Measurements from ENCODE around the gene RHOU. TPM values are rescaled to one million over a fixed set of nuclear protein-coding genes. Genes with fewer than 3 reads are reported as not detected.

The RHOU gene
- total and polyA plus RNA-seq, 2 experiments from 2014 or later = 0.95 to 4.4 TPM

GRCh38 chr1:228689255-228689654 is 46.0 kb upstream of the RHOU start:
- peaks cover 3% of the 10 kb centered on the region for H3K27me3 Mint-ChIP-seq (ENCODE audit: insufficient read depth, low read depth, poor library complexity)
- no peaks in the 10 kb centered on the region; the same call in 2 of the 3 replicates for H3K4me1 Mint-ChIP-seq
- H3K9me3 Mint-ChIP-seq = no peaks in the 10 kb centered on the region
- H3K27ac ChIP-seq (ENCODE audit: low read depth) = no peak overlapping the region
- no peaks in the 10 kb centered on the region for H3K27me3 ChIP-seq (ENCODE audit: insufficient read depth)
- no peaks in the 10 kb centered on the region for H3K4me1 ChIP-seq (ENCODE audit: insufficient read depth)
- H3K9me2 ChIP-seq (ENCODE audit: insufficient read depth) = no peaks in the 10 kb centered on the region
- no peak overlapping the region for H3K27ac Mint-ChIP-seq
- no peaks in the 10 kb centered on the region for H3K79me2 ChIP-seq (replicated peaks; ENCODE audit: insufficient read depth)
- H3F3A ChIP-seq (replicated peaks; ENCODE audit: low read depth) = no peaks in the 10 kb centered on the region
- H2AFZ ChIP-seq = no peak overlapping the region
- H3K36me3 Mint-ChIP-seq (ENCODE audit: low read depth) = no peaks in the 10 kb centered on the region
- no peak overlapping the region for H3K4me2 ChIP-seq
- no peak for DNase-seq (ENCODE audit: low spot score)
- no peak overlapping the region for H3K4me3 ChIP-seq
- H3K4me3 Mint-ChIP-seq = no peak overlapping the region
- no peak for ATAC-seq
- TF ChIP-seq ZNF462 (CRISPR knock-in tag; IDR thresholded peaks at IDR 0.05) (no peak), EZH2 (IDR thresholded peaks at IDR 0.05; ENCODE audit: low read depth, unreplicated experiment) (no peak), CTCF (conservative IDR thresholded peaks at IDR 0.05; ENCODE audit: low read depth in 2 of 2) (no peak), EZH2phosphoT487 (IDR thresholded peaks at IDR 0.05; ENCODE audit: unreplicated experiment) (no peak), NANOG (IDR thresholded peaks at IDR 0.05; ENCODE audit: borderline replicate concordance) (no peak), ZNF331 (CRISPR knock-in tag; IDR thresholded peaks at IDR 0.05; ENCODE audit: low read depth) (no peak), ZNF114 (CRISPR knock-in tag; IDR thresholded peaks at IDR 0.05) (no peak), STAT1 (IDR thresholded peaks at IDR 0.05; ENCODE audit: unreplicated experiment) (no peak), REST (IDR thresholded peaks at IDR 0.05; ENCODE audit: unreplicated experiment) (no peak), POLR2AphosphoS5 (IDR thresholded peaks at IDR 0.05; ENCODE audit: low read depth) (no peak), ETS1 (IDR thresholded peaks at IDR 0.05) (no peak), CREB1 (CRISPR knock-in tag; IDR thresholded peaks at IDR 0.05; ENCODE audit: low read depth) (no peak), JUNB (IDR thresholded peaks at IDR 0.05; ENCODE audit: unreplicated experiment) (no peak)
- H3K36me3 ChIP-seq (ENCODE audit: insufficient read depth) = no peaks in the 10 kb centered on the region
- H4K20me1 ChIP-seq (replicated peaks; ENCODE audit: insufficient read depth) = no peaks in the 10 kb centered on the region
